GM06990 (cell line): ENCODE measurements around the gene ZDHHC14.

Experiments
- DNase-seq: peaks from one replicate; pipeline ENCODE4 v3.0.0-alpha.2; 2011; ENCODE audit not compliant: insufficient read length; ENCODE audit errors: extremely low read depth
- H3K27me3 ChIP-seq: replicated peaks from 2 replicates; pipeline ENCODE4 v1.6.0; 2011; ENCODE audit warnings: low read length; ENCODE audit not compliant: control insufficient read depth, insufficient read depth
- H3K36me3 ChIP-seq: 2 replicates; pipeline ENCODE4 v1.5.1; 2011; ENCODE audit warnings: low read length; ENCODE audit not compliant: control insufficient read depth, insufficient read depth
- H3K4me3 ChIP-seq: replicated peaks from 2 replicates; pipeline ENCODE4 v1.5.1; 2011; ENCODE audit warnings: low read depth, mild to moderate bottlenecking, control low read depth, low read length
- CTCF ChIP-seq: IDR thresholded peaks from 2 replicates; pipeline ENCODE4 v1.5.1; 2011; ENCODE audit warnings: low read length, control low read depth, mild to moderate bottlenecking, inconsistent platforms; ENCODE audit not compliant: insufficient read depth, poor library complexity, severe bottlenecking

Gene ZDHHC14

GRCh38 chr6:157450931-157451742 lies 70.1 kb downstream of the ZDHHC14 start:
- Histone ChIP-seq H3K36me3 (no peaks in the 10 kb centered on the region), H3K4me3 (no peak overlapping the region), H3K27me3 (no peaks in the 10 kb centered on the region)
- no peak for TF ChIP-seq CTCF
- DNase-seq: no peak

- Histone ChIP-seq H3K27me3 (no peaks in the 10 kb centered on the region), H3K36me3 (no peaks in the 10 kb centered on the region), H3K4me3 (no peak overlapping the region)
- no peak for DNase-seq
- TF ChIP-seq CTCF: no peak
Observed at GRCh38 chr6:157452096-157452495, 71.1 kb downstream of the ZDHHC14 start.

GRCh38 chr6:157453131-157453530 lies 72.1 kb downstream of the ZDHHC14 start:
- no peak overlapping the region for H3K4me3 ChIP-seq
- H3K36me3 ChIP-seq: no peaks in the 10 kb centered on the region
- TF ChIP-seq CTCF: no peak
- no peaks in the 10 kb centered on the region for H3K27me3 ChIP-seq
- DNase-seq: no peak

GRCh38 chr6:157453978-157454377 lies 73.0 kb downstream of the ZDHHC14 start:
- Histone ChIP-seq H3K4me3 (no peak overlapping the region), H3K36me3 (no peaks in the 10 kb centered on the region), H3K27me3 (no peaks in the 10 kb centered on the region)
- DNase-seq: no peak
- TF ChIP-seq CTCF: no peak

- no peak for DNase-seq
- Histone ChIP-seq H3K36me3 (no peaks in the 10 kb centered on the region), H3K27me3 (no peaks in the 10 kb centered on the region), H3K4me3 (no peak overlapping the region)
- no peak for TF ChIP-seq CTCF
Observed at GRCh38 chr6:157454762-157455714, 74.0 kb downstream of the ZDHHC14 start.
